ENCODE measurements around the gene XPR1. TPM values are rescaled to one million over a fixed set of nuclear protein-coding genes. Genes with fewer than 3 reads are reported as not detected.

XPR1 gene
- total RNA-seq, 1 experiment from 2014 or later: 19.9 TPM

DNA sequence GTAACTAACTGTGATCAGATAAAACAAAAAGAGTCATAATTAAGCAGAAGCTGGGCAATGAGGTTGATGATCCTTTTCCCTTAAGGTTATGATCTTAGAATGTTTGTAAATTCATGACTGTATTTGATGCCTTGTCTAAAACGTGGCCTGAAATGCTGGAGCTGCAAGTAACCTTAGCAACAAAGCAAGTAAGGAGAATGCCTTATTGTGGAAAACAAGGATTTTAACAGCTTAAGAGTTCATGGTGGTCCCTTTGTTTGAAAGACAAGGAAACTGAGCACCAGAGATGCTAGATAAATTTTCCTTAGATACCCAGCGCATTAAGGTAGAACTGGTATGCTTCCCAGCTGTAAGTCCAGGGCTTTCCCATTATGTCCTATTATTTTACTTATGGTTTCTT is 25.7 kb upstream of the XPR1 start:
- H3K79me2 ChIP-seq (ENCODE audit: insufficient read depth, low read length): no peaks in the 10 kb centered on the region
- H3K27ac ChIP-seq (ENCODE audit: low read depth, low read length): no peak overlapping the region
- TF ChIP-seq TCF7L2 (IDR thresholded peaks at IDR 0.05; ENCODE audit: borderline replicate concordance, extremely low read depth, insufficient read depth, insufficient read length) (no peak), YY1 (IDR thresholded peaks at IDR 0.05; ENCODE audit: extremely low read depth, insufficient replicate concordance, low read depth, low read length) (no peak), CEBPB (IDR thresholded peaks at IDR 0.05; ENCODE audit: low read depth) (no peak), POLR2A (IDR thresholded peaks at IDR 0.05; ENCODE audit: borderline replicate concordance, extremely low read depth, insufficient read depth, insufficient read length) (no peak), POLR2AphosphoS5 (IDR thresholded peaks at IDR 0.05; ENCODE audit: low read depth, low read length) (no peak), ZFX (IDR thresholded peaks at IDR 0.05) (no peak), ELF1 (IDR thresholded peaks at IDR 0.05; ENCODE audit: borderline replicate concordance, low read depth) (no peak), JUND (IDR thresholded peaks at IDR 0.05) (no peak), FOSL1 (IDR thresholded peaks at IDR 0.05; ENCODE audit: low read depth) (no peak), SIN3A (IDR thresholded peaks at IDR 0.05; ENCODE audit: low read depth) (no peak)
- TF ChIP-seq, protein P1, sequence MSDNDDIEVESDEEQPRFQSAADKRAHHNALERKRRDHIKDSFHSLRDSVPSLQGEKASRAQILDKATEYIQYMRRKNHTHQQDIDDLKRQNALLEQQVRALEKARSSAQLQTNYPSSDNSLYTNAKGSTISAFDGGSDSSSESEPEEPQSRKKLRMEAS (IDR thresholded peaks at IDR 0.05): no peak
- TF ChIP-seq, protein P2, sequence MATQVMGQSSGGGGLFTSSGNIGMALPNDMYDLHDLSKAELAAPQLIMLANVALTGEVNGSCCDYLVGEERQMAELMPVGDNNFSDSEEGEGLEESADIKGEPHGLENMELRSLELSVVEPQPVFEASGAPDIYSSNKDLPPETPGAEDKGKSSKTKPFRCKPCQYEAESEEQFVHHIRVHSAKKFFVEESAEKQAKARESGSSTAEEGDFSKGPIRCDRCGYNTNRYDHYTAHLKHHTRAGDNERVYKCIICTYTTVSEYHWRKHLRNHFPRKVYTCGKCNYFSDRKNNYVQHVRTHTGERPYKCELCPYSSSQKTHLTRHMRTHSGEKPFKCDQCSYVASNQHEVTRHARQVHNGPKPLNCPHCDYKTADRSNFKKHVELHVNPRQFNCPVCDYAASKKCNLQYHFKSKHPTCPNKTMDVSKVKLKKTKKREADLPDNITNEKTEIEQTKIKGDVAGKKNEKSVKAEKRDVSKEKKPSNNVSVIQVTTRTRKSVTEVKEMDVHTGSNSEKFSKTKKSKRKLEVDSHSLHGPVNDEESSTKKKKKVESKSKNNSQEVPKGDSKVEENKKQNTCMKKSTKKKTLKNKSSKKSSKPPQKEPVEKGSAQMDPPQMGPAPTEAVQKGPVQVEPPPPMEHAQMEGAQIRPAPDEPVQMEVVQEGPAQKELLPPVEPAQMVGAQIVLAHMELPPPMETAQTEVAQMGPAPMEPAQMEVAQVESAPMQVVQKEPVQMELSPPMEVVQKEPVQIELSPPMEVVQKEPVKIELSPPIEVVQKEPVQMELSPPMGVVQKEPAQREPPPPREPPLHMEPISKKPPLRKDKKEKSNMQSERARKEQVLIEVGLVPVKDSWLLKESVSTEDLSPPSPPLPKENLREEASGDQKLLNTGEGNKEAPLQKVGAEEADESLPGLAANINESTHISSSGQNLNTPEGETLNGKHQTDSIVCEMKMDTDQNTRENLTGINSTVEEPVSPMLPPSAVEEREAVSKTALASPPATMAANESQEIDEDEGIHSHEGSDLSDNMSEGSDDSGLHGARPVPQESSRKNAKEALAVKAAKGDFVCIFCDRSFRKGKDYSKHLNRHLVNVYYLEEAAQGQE (IDR thresholded peaks at IDR 0.05; ENCODE audit: low read depth): no peak
- peaks cover 4% of the 10 kb centered on the region; the same call in 1 of the 2 replicates for H3K9me2 ChIP-seq (ENCODE audit: insufficient read depth)
- no peak overlapping the region for H2AFZ ChIP-seq (ENCODE audit: low read depth, low read length, poor library complexity, severe bottlenecking)
- ChIA-PET POLR2A (no interaction called here), CTCF (no interaction called here), RAD21 (ENCODE audit: low non-redundant PET in 1 of 2, low total read pairs in 2 of 2, uncharacterized antibody in 2 of 2, unreplicated experiment in 2 of 2) (no interaction called here)
- H4K20me1 ChIP-seq (ENCODE audit: insufficient read depth): no peaks in the 10 kb centered on the region
- H3K27me3 ChIP-seq (ENCODE audit: insufficient read depth, low read length): no peaks in the 10 kb centered on the region
- no peak overlapping the region for H3K4me3 ChIP-seq (replicated peaks in 1 of 2; ENCODE audit: low read depth in 1 of 2, low read length in 2 of 2)
- no peaks in the 10 kb centered on the region for H3K9me3 ChIP-seq (ENCODE audit: control insufficient read depth in 1 of 2, insufficient read depth in 1 of 2, low read depth in 1 of 2, low read length in 2 of 2)
- DNase-seq (ENCODE audit: low read depth, low spot score) (no peak), ATAC-seq (no peak)
- H3K9ac ChIP-seq (ENCODE audit: low read length): no peak overlapping the region
- peaks cover 0 to 3% of the 10 kb centered on the region in 2 experiments; a peak in 1 of 4 replicates for H3K4me1 ChIP-seq (ENCODE audit: control insufficient read depth in 1 of 2, insufficient read depth in 2 of 2, low read length in 2 of 2)
- intact Hi-C loops (cut with micrococcal nuclease): no loop called here
- no peak overlapping the region for H3K4me2 ChIP-seq (ENCODE audit: low read length)
- H3K36me3 ChIP-seq (ENCODE audit: control insufficient read depth in 1 of 2, insufficient read depth in 2 of 2, low read length in 2 of 2): no peaks in the 10 kb centered on the region
- no TSS peak for BruUV-seq (replicated peaks)

All from HCT116 (cell line).